Retina (tissue), 1 donor: ENCODE measurements around the gene AMY2B.
"Not testable (repeated sequence)": the region's sequence is repeated elsewhere in the genome, so short reads cannot be mapped to it uniquely, and the experiment has no call there.

Source experiments
- DNase-seq: peaks from one replicate; pipeline ENCODE4 v3.0.0-alpha.2; 2016

The AMY2B gene

DNA sequence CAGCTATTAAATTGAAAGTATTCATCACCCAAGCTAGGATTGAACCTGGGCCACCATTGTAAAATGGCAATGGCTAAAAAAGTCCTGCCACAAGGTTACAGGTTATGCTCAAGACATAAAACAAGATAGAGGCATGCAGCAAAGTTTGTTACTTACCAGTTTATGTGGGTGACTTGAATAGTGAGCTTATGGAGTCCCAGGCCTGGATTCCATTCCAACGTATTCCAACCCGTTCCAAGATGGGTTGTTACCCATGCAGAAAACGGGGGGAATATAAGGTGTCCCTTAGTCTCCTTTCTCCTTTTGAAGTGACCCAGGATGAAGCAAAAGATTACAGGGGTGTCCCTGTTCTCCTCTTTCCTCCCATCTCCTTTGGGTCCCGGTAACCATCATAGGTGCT is 56.0 kb downstream of the AMY2B start:
- DNase-seq, result not testable (repeated sequence)
